Fibroblast of mammary gland (primary cell): ENCODE results near the gene ACSL1.
"Not testable (repeated sequence)": the region's sequence is repeated elsewhere in the genome, so short reads cannot be mapped to it uniquely, and the experiment has no call there.

Source experiments
- DNase-seq: peaks from one replicate; pipeline ENCODE4 v3.0.0-alpha.2; 2010; ENCODE audit warnings: low read depth
- H3K4me3 ChIP-seq: 2 replicates; pipeline ENCODE4 v1.5.1; 2011; ENCODE audit warnings: low read depth, mild to moderate bottlenecking, low read length, moderate library complexity; ENCODE audit not compliant: control insufficient read depth
- TF ChIP-seq, protein P1 (sequence below): conservative IDR thresholded peaks from 2 replicates; pipeline ENCODE4 v1.5.1; 2011; ENCODE audit warnings: low read depth, low read length, inconsistent platforms; ENCODE audit not compliant: control insufficient read depth, insufficient read depth

ACSL1 gene

DNA sequence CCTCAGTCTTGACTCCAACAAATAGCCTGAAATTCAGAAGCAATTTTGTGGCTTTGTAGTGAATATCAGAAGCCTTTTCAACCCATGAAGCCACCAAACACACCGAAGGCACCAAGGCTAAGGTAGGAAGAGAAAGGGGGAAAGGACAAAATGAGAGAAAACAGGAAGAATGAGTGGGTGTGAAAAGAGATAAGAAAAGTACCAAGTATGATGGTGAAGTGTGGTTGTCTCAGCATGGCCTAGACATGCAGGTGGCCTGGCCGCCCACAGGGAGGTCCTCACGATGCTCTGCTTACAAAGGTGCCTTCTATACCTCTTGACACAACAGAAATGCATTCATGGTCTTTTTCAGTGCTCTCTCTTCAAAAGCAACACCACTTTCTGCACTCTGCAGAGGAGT, 34.9 kb downstream of the ACSL1 start:
- TF ChIP-seq, protein P1, sequence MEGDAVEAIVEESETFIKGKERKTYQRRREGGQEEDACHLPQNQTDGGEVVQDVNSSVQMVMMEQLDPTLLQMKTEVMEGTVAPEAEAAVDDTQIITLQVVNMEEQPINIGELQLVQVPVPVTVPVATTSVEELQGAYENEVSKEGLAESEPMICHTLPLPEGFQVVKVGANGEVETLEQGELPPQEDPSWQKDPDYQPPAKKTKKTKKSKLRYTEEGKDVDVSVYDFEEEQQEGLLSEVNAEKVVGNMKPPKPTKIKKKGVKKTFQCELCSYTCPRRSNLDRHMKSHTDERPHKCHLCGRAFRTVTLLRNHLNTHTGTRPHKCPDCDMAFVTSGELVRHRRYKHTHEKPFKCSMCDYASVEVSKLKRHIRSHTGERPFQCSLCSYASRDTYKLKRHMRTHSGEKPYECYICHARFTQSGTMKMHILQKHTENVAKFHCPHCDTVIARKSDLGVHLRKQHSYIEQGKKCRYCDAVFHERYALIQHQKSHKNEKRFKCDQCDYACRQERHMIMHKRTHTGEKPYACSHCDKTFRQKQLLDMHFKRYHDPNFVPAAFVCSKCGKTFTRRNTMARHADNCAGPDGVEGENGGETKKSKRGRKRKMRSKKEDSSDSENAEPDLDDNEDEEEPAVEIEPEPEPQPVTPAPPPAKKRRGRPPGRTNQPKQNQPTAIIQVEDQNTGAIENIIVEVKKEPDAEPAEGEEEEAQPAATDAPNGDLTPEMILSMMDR = no peak
- DNase-seq = no peak
- no peak overlapping the region for H3K4me3 ChIP-seq

DNA sequence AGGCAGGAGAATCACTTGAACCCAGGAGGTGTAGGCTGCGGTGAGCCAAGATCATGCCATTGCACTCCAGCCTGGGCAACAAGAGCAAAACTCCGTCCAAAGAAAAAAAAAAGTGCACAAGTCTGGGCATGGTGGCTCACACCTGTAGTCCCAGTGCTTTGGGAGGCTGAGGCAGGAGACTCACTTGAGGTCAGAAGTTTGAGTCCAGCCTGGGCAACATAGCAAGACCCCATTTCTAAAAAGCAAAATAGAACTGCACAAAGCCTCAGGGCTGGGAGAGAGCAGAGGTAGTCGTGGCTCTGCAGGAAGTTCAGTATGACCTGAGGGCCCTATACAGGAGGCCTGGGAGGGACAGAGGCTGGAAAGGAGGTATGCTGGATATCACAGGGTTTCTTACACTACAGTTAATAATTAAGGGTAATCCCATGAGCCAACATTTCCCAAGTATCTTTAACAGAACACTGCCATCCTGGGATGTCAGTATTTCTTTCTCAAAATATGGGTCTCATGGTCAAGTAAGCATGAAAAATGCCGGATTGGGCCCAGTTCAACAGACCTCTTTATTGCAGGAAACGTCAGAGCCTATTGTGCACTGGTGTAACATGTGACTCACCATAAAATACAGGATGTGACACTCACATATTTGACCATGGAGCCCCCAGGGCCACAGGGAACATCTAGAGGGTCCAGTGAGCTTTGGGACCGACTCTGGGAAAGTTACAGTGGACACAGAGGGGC, 37.8 kb downstream of the ACSL1 start:
- TF ChIP-seq, protein P1 = no peak
- no peak for DNase-seq
- H3K4me3 ChIP-seq = no peak overlapping the region

DNA sequence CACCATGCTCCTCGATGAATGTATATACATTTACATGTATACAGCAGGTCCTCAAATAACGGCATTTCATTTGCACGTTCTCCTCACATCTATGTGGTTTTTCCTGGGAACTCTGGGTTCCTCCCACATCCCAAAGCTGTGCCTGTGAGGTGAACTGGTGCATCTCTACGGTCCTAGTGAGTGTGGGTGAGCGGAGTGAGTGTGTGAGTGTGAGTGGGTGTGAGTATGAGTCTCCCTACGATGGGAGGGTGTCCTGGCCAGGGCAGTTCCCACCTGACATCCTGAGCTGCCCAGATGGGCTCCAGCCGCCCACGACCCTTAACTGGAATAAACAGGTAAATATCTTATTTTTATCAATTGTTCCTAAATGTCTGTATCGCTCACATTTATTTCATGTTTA, 40.0 kb downstream of the ACSL1 start:
- DNase-seq = no peak
- no peak overlapping the region for H3K4me3 ChIP-seq
- TF ChIP-seq, protein P1 = no peak

GRCh38 chr4:184784628-184785257, 41.0 kb downstream of the ACSL1 start:
- no peak for DNase-seq
- no peak overlapping the region for H3K4me3 ChIP-seq
- TF ChIP-seq, protein P1 = no peak

- no peak for DNase-seq
- TF ChIP-seq, protein P1 = no peak
- no peak overlapping the region for H3K4me3 ChIP-seq
Measured at GRCh38 chr4:184782731-184783373, 42.9 kb downstream of the ACSL1 start.

GRCh38 chr4:184779160-184779559, 46.6 kb downstream of the ACSL1 start:
- DNase-seq, H3K4me3 ChIP-seq: not testable (repeated sequence)

DNA sequence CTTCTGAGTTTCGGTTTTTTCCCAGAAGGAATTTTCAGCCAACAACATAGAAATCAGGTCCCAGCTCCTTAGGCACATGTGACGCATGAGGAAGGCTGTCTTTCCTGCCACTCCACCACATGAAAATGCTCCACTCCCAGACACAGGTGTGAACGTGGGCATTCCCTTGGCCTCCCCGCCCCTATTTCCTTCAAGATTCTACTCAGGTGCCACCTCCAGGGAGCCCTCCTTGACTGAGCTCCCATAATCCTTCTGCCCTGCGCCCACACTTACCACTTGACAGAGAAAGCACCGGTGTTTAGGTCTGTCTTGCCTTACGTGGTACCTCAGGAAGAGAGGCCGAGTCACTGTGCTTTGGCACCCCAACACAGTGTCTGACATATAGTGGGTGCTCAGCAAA, 47.4 kb downstream of the ACSL1 start:
- TF ChIP-seq, protein P1 = no peak
- no peak for DNase-seq
- H3K4me3 ChIP-seq = no peak overlapping the region
